ENCODE results near the gene LSR. TPM values are rescaled to one million over a fixed set of nuclear protein-coding genes. Genes with fewer than 3 reads are reported as not detected.

LSR gene
- total RNA-seq: 85.6 and 108 TPM in 2 replicates

DNA sequence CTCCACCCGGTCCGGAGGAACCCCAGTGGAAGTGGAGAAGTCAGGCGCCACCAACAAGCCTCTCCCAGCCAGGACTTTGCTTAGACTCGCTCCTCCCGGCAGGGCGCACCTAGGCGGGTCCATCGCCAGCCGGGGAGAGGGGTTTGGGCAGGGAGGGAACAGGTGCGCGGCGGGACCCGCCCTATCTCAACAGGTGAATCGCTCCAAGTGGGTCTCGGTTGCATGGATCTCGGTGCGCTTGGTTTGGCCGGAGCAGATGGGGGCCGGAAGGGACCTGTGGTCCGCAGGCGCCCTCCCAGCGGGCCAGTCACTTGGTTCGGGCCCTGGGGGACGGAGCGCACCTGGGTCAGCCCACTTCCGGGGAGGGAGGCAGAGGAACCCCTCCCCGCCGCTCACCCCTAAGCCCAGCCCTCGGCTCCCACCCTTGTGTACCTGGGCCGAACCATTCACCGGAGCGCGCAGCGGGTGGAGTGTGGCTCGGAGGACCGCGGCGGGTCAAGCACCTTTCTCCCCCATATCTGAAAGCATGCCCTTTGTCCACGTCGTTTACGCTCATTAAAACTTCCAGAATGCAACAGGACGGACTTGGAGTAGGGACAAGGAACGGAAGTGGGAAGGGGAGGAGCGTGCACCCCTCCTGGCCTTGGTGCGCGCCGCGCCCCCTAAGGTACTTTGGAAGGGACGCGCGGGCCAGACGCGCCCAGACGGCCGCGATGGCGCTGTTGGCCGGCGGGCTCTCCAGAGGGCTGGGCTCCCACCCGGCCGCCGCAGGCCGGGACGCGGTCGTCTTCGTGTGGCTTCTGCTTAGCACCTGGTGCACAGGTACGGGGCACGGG is at the start of gene LSR:
Gene LSR, plus strand, starts transcription at position 693 of the 836 bp plus-strand sequence. Its CDS starts 21 bp downstream, at position 714.

GRCh38 chr19:35228177-35228930 is 20.4 kb upstream of the LSR start, which contains the start of gene FAM187B:
FAM187B (minus strand) TSS chr19:35228739; CDS start chr19:35228680, 59 bp downstream.

GRCh38 chr19:35268536-35269437 is 20.0 kb downstream of the LSR start, which contains the start of gene USF2:
USF2 (plus strand) TSS chr19:35268962; CDS start chr19:35269102, 140 bp downstream.

DNA sequence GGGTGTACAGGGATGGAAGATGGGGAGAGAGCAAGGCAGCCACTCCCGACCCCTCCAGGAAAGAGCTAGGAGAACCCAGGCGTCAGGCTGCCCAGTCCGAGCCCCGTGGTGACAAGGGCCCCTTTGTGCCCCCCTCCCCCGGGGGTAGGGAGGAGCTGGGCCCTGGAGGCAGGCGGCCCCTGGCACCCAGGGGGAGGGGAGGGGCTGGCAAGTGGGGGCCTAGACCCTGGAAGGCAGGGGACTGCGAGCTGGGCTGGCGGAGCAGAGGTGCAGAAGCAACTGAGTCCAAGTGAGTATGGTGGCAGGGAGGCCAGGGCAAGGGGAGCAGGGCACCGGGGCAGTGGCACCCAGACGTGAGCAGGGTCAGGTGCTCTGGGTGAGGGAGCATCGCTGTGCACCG is 43.1 kb downstream of the LSR start, which contains the start of gene MAG:
Gene MAG, plus strand, starts transcription at position 246 of the 400 bp plus-strand sequence. CDS start 3,248 bp downstream, outside the sequence.

Other genes starting within 250 kb of the LSR start
- gene GRAMD1A, start 248.7 kb upstream of the LSR start, total RNA-seq: 38.8 and 39.9 TPM in 2 replicates
- gene SCN1B, start 218.5 kb upstream of the LSR start, total RNA-seq: 0.23 and 1.3 TPM in 2 replicates
- not detected in 2 replicates for gene HPN, start 207.3 kb upstream of the LSR start, total RNA-seq
- 517 and 658 TPM in 2 replicates for gene FXYD3, start 133.2 kb upstream of the LSR start, total RNA-seq
- gene LGI4, start 113.9 kb upstream of the LSR start, total RNA-seq: not detected in 2 replicates
- not detected in 2 replicates for gene FXYD1, start 110.2 kb upstream of the LSR start, total RNA-seq
- gene FXYD7, start 105.7 kb upstream of the LSR start, total RNA-seq: not detected in 2 replicates
- 80.3 and 113 TPM in 2 replicates for gene FXYD5, start 94.3 kb upstream of the LSR start, total RNA-seq
- not detected in 2 replicates for gene FAM187B, start 20.3 kb upstream of the LSR start, total RNA-seq
- gene USF2, start 20.0 kb downstream of the LSR start, total RNA-seq: 63.3 and 75.7 TPM in 2 replicates
- not detected in 2 replicates for gene HAMP, start 33.5 kb downstream of the LSR start, total RNA-seq
- gene MAG, start 43.2 kb downstream of the LSR start, total RNA-seq: not detected in 2 replicates
- gene CD22, start 80.2 kb downstream of the LSR start, total RNA-seq: not detected in 2 replicates
- not detected in 2 replicates for gene FFAR1, start 98.9 kb downstream of the LSR start, total RNA-seq
- not detected in 2 replicates for gene FFAR3, start 109.5 kb downstream of the LSR start, total RNA-seq
- not detected in 2 replicates for gene GPR42, start 122.1 kb downstream of the LSR start, total RNA-seq
- gene FFAR2, start 199.3 kb downstream of the LSR start, total RNA-seq: not detected in 2 replicates
- gene KRTDAP, start 241.5 kb downstream of the LSR start, total RNA-seq: 40.4 and 58.3 TPM in 2 replicates

Data from airway epithelial cell (primary cell).